ENCODE results near the gene GPD2. TPM values are rescaled to one million over a fixed set of nuclear protein-coding genes. Genes with fewer than 3 reads are reported as not detected.

GPD2 gene
- total and polyA plus RNA-seq, 2 of the 8 experiments (the other 6 are each of a cell fraction or from before 2014, with no cell fraction given), result 8.4 to 43.1 TPM

- TF ChIP-seq BCL11A (IDR thresholded peaks at IDR 0.05; ENCODE audit: low read depth in 2 of 2, low read length in 2 of 2) (no peak), SP1 (IDR thresholded peaks at IDR 0.05; ENCODE audit: low read depth, low read length) (no peak), JUND (IDR thresholded peaks at IDR 0.05; ENCODE audit: low read length) (no peak), POLR2AphosphoS5 (IDR thresholded peaks at IDR 0.05; ENCODE audit: low read depth, low read length) (no peak), SAP30 (IDR thresholded peaks at IDR 0.05; ENCODE audit: insufficient read depth, insufficient replicate concordance, low read length) (no peak)
Observed at GRCh38 chr2:156401861-156402260, 34.3 kb upstream of the GPD2 start (continued).

Measured in H1 (cell line).